A549 (cell line): ENCODE measurements around the gene OTUD3. TPM values are rescaled to one million over a fixed set of nuclear protein-coding genes. Genes with fewer than 3 reads are reported as not detected.

Experiments
- ATAC-seq, 2 experiments: fragments of 200-7000 bp in 1 of 2; fragments of >200 bp in 1 of 2; cut with Nextera tagmentation in 1 of 2; cut with Tn5 transposase in 1 of 2; 3 replicates each; pipeline versions ENCODE4 v1.8.0 to v1.9.1; 2018 to 2020; ENCODE audit warnings: mild to moderate bottlenecking in 1 of 2, moderate library complexity in 1 of 2
- CTCF ChIA-PET: fragments of 300-600 bp; sonication (Branson Sonifier 250); formaldehyde crosslinking; extraction: SDS; loops from one replicate; lab custom pipeline; 2021; ENCODE audit warnings: antibody characterized with exemption, inconsistent platforms; lab: Yijun Ruan, JAX
- POLR2A ChIA-PET: fragments of 350-600 bp; formaldehyde crosslinking; extraction: SDS; loops from one replicate; lab custom pipeline; 2021; ENCODE audit warnings: antibody characterized with exemption, inconsistent platforms; lab: Yijun Ruan, JAX
- DNase-seq, 2 experiments: peaks; one replicate each; pipeline versions ENCODE4 v3.0.0 to v3.0.0-alpha.2; 2011 to 2016; ENCODE audit warnings: low read depth in 1 of 2, low spot score in 1 of 2
- FAIRE-seq: peaks from 2 replicates; lab custom pipeline; 2011; peaks lifted over from hg19 to GRCh38; lab: Jason Lieb, UNC
- H3K27ac ChIP-seq, 2 experiments: fragments of >200 bp; sonication (Bioruptor Twin); formaldehyde crosslinking; 3 replicates each; pipeline ENCODE4 v1.5.1; 2016 to 2017
- H3K4me1 ChIP-seq: fragments of >200 bp; sonication (Bioruptor Twin); formaldehyde crosslinking; 3 replicates; pipeline ENCODE4 v1.6.1; 2016
- H3K4me2 ChIP-seq: fragments of >200 bp; sonication (Bioruptor Twin); formaldehyde crosslinking; 3 replicates; pipeline ENCODE4 v1.6.1; 2016
- H3K4me3 ChIP-seq: fragments of >200 bp; sonication (Bioruptor Twin); formaldehyde crosslinking; 3 replicates; pipeline ENCODE4 v1.5.1; 2016
- H3K9me3 ChIP-seq: fragments of >200 bp; sonication (Bioruptor Twin); formaldehyde crosslinking; 3 replicates; pipeline ENCODE4 v1.6.1; 2016
- ATOH8 ChIP-seq: fragments of 250-450 bp; sonication (Bioruptor Pico); IDR thresholded peaks from 2 replicates; pipeline ENCODE4 v1.5.0; 2020; ENCODE audit warnings: low read depth, mild to moderate bottlenecking, moderate library complexity
- BHLHE40 ChIP-seq: IDR thresholded peaks from 2 replicates; pipeline ENCODE4 v1.6.1; 2012; ENCODE audit warnings: low read depth, low read length, inconsistent platforms
- CBX2 ChIP-seq: fragments of 200-600 bp; sonication (generic); IDR thresholded peaks from 2 replicates; pipeline ENCODE4 v1.6.1; 2016; ENCODE audit warnings: low read depth, mild to moderate bottlenecking, borderline replicate concordance
- CHD2 ChIP-seq: fragments of 150-350 bp; IDR thresholded peaks from 2 replicates; pipeline ENCODE4 v1.6.1; 2014; ENCODE audit warnings: low read length; ENCODE audit not compliant: partially characterized antibody
- CTCF ChIP-seq: fragments of >200 bp; sonication (Bioruptor Twin); formaldehyde crosslinking; IDR thresholded peaks from 3 replicates; pipeline ENCODE4 v1.5.1; 2016
- EHF ChIP-seq: fragments of 250-450 bp; sonication (Bioruptor Pico); IDR thresholded peaks from 2 replicates; pipeline ENCODE4 v1.5.0; 2020; ENCODE audit warnings: mild to moderate bottlenecking
- ELK1 ChIP-seq: fragments of 150-350 bp; IDR thresholded peaks from 2 replicates; pipeline ENCODE4 v1.6.1; 2014; ENCODE audit warnings: low read depth, mild to moderate bottlenecking, low read length
- EP300 ChIP-seq, 2 experiments: fragments of >200 bp; sonication (Bioruptor Twin); formaldehyde crosslinking; IDR thresholded peaks; 2 replicates in 1 of 2; 3 replicates in 1 of 2; pipeline ENCODE4 v1.6.1; 2016 to 2017
- FOSL2 ChIP-seq, 2 experiments: fragments of 450-650 bp in 1 of 2; fragments of >200 bp in 1 of 2; sonication (Bioruptor Twin) in 1 of 2; formaldehyde crosslinking; IDR thresholded peaks; 2 replicates each; pipeline versions ENCODE4 v1.5.0 to v1.6.1; 2016 to 2020; ENCODE audit warnings: mild to moderate bottlenecking in 1 of 2, moderate library complexity in 1 of 2
- FOXS1 ChIP-seq: fragments of 250-450 bp; sonication (Bioruptor Pico); IDR thresholded peaks from 2 replicates; pipeline ENCODE4 v1.5.0; 2020; ENCODE audit warnings: mild to moderate bottlenecking, moderate library complexity
- GATA3 ChIP-seq: IDR thresholded peaks from 2 replicates; pipeline ENCODE4 v1.6.1; 2012; ENCODE audit warnings: borderline replicate concordance
- HMGXB4 ChIP-seq: fragments of 250-450 bp; sonication (Bioruptor Pico); IDR thresholded peaks from 2 replicates; pipeline ENCODE4 v1.5.0; 2021; ENCODE audit warnings: mild to moderate bottlenecking, moderate library complexity, borderline replicate concordance
- HOXA7 ChIP-seq: fragments of 250-450 bp; sonication (Bioruptor Pico); IDR thresholded peaks from 2 replicates; pipeline ENCODE4 v1.5.0; 2020; ENCODE audit warnings: mild to moderate bottlenecking, moderate library complexity
- HOXB13 ChIP-seq: fragments of 250-450 bp; sonication (Bioruptor Pico); IDR thresholded peaks from 2 replicates; pipeline ENCODE4 v1.5.0; 2020; ENCODE audit warnings: low read depth, mild to moderate bottlenecking, moderate library complexity
- JUN ChIP-seq, 2 experiments: fragments of >200 bp; sonication (Bioruptor Twin); formaldehyde crosslinking; IDR thresholded peaks; 2 replicates in 1 of 2; 3 replicates in 1 of 2; pipeline ENCODE4 v1.6.1; 2016 to 2017
- KDM5A ChIP-seq: fragments of 200-600 bp; sonication (generic); IDR thresholded peaks from 2 replicates; pipeline ENCODE4 v1.6.1; 2016; ENCODE audit warnings: antibody characterized with exemption, mild to moderate bottlenecking
- NPAS2 ChIP-seq: fragments of 250-450 bp; sonication (Bioruptor Pico); IDR thresholded peaks from 2 replicates; pipeline ENCODE4 v1.8.0; 2022; ENCODE audit warnings: mild to moderate bottlenecking, moderate library complexity, borderline replicate concordance
- NR3C1 ChIP-seq: fragments of >200 bp; sonication (Bioruptor Twin); formaldehyde crosslinking; IDR thresholded peaks from 3 replicates; pipeline ENCODE4 v1.6.1; 2017
- PHF8 ChIP-seq: fragments of 200-600 bp; sonication (generic); IDR thresholded peaks from 2 replicates; pipeline ENCODE4 v1.6.1; 2016; ENCODE audit warnings: low read depth, mild to moderate bottlenecking, antibody characterized with exemption, moderate library complexity, borderline replicate concordance
- POLR2A ChIP-seq: IDR thresholded peaks from 2 replicates; pipeline ENCODE4 v1.6.1; 2012; ENCODE audit warnings: mild to moderate bottlenecking, low read length
- POLR2AphosphoS2 ChIP-seq: conservative IDR thresholded peaks from 2 replicates; pipeline ENCODE4 v1.6.1; 2012; ENCODE audit warnings: low read length, improper control_type of control experiment, inconsistent platforms
- RAD21 ChIP-seq, 2 experiments: fragments of >200 bp in 1 of 2; sonication (Bioruptor Twin) in 1 of 2; formaldehyde crosslinking in 1 of 2; IDR thresholded peaks in 1 of 2; conservative IDR thresholded peaks in 1 of 2; 2 replicates in 1 of 2; 3 replicates in 1 of 2; pipeline ENCODE4 v1.6.1; 2012 to 2018; ENCODE audit warnings: inconsistent platforms in 1 of 2
- RFX5 ChIP-seq: fragments of 450-650 bp; IDR thresholded peaks from 2 replicates; pipeline ENCODE4 v1.7.1; 2014; ENCODE audit warnings: antibody characterized with exemption, mild to moderate bottlenecking, moderate library complexity
- TFCP2L1 ChIP-seq: fragments of 250-450 bp; sonication (Bioruptor Pico); IDR thresholded peaks from 2 replicates; pipeline ENCODE4 v1.5.0; 2021; ENCODE audit warnings: mild to moderate bottlenecking
- TP53 ChIP-seq: fragments of 250-450 bp; sonication (Bioruptor Pico); IDR thresholded peaks from 2 replicates; pipeline ENCODE4 v1.5.0; 2021; ENCODE audit warnings: mild to moderate bottlenecking, moderate library complexity
- USF2 ChIP-seq: fragments of 450-650 bp; IDR thresholded peaks from 2 replicates; pipeline ENCODE4 v1.6.1; 2014; ENCODE audit warnings: antibody characterized with exemption
- ZNF302 ChIP-seq: fragments of 250-450 bp; sonication (Bioruptor Pico); IDR thresholded peaks from 2 replicates; pipeline ENCODE4 v1.9.0; 2021; ENCODE audit warnings: inconsistent platforms, mild to moderate bottlenecking, moderate library complexity
- WGBS: methylation state at CpG from one replicate; pipeline ENCODE4 v1.1.6; 2017; ENCODE audit errors: missing lambda C conversion rate; 5-methylcytosine and 5-hydroxymethylcytosine counted together
- polyA plus RNA-seq, 4 experiments: library from polyadenylated mRNA; depleted of rRNA in 3 of 4; stranded (reverse); fragments of >200 nt; fragmentation: RNase III in 1 of 4; extraction: RNeasy Plus Mini Kit Qiagen cat#74134 plus additional on column Dnase treatment in 1 of 4; gene quantifications; 2 replicates in 3 of 4; 3 replicates in 1 of 4; pipeline ENCODE4 v1.2.3, GENCODE V29; 2011 to 2017

OTUD3 gene
- polyA plus RNA-seq, 2 of the 4 experiments (the other 2 are of a cell fraction), result 3.5 to 4.9 TPM

- Histone ChIP-seq H3K27ac (no peak within 1 kb of the TSS), H3K4me1 (no peaks in the 10 kb centered on the region), H3K4me3 (no peak within 1 kb of the TSS), H3K4me2 (no peak within 1 kb of the TSS), H3K9me3 (no peaks in the 10 kb centered on the region)
- ATAC-seq (no peak; a peak in 1 of 6 replicates), DNase-seq (no peak), FAIRE-seq (no peak)
- 63% methylated on average over 12 of the region's 14 CpGs for WGBS
- ChIA-PET POLR2A (no interaction called here), CTCF (interaction anchor here (9.8 kb wide), 1 partner anchor 229 kb away, joined by 125 read pairs; no protein-coding TSS in a partner anchor)
- TF ChIP-seq CHD2 (no peak), TP53 (CRISPR knock-in tag) (no peak), HOXB13 (no peak), USF2 (no peak), JUN (IDR thresholded peaks at IDR 0.05) (no peak), HOXA7 (no peak), POLR2A (no peak), CTCF (no peak), ATOH8 (CRISPR knock-in tag) (no peak), RAD21 (conservative IDR thresholded peaks at IDR 0.05 in 1 of 2, IDR thresholded peaks at IDR 0.05 in 1 of 2) (no peak), RFX5 (no peak), ELK1 (no peak), CBX2 (no peak)
These were observed 41.1 kb downstream of the OTUD3 start, which contains the start of gene PLA2G2E for GRCh38 chr1:19923137-19923952. TSS of gene PLA2G2E (minus strand) at chr1:19923617. CDS start at chr1:19923559, 58 bp downstream.

- POLR2A ChIA-PET, result no interaction called here
- 86% methylated on average over 10 of the region's 13 CpGs for WGBS
- no peaks in the 10 kb centered on the region for H3K9me3 ChIP-seq
- no peak for ATAC-seq
- H3K27ac ChIP-seq, result no peak overlapping the region
- no peak overlapping the region for H3K4me3 ChIP-seq
- no peak for TF ChIP-seq POLR2AphosphoS2
- TF ChIP-seq TP53 (CRISPR knock-in tag), result no peak
- TF ChIP-seq PHF8, result no peak
- TF ChIP-seq EP300 (IDR thresholded peaks at IDR 0.05), result no peak
- TF ChIP-seq CHD2, result no peak
- TF ChIP-seq NPAS2 (CRISPR knock-in tag), result no peak
- no peak for TF ChIP-seq ZNF302 (CRISPR knock-in tag)
- no peak for TF ChIP-seq HOXA7
- no peak for TF ChIP-seq EHF (CRISPR knock-in tag)
- TF ChIP-seq HMGXB4 (CRISPR knock-in tag), result no peak
- TF ChIP-seq RAD21 (conservative IDR thresholded peaks at IDR 0.05 in 1 of 2, IDR thresholded peaks at IDR 0.05 in 1 of 2), result no peak
- TF ChIP-seq KDM5A, result no peak
- TF ChIP-seq GATA3, result no peak
- TF ChIP-seq FOSL2 (IDR thresholded peaks at IDR 0.05), result no peak
- no peak for TF ChIP-seq FOSL2 (CRISPR knock-in tag; IDR thresholded peaks at IDR 0.05)
- no peak for TF ChIP-seq BHLHE40
- TF ChIP-seq TFCP2L1 (CRISPR knock-in tag), result no peak
- TF ChIP-seq FOXS1 (CRISPR knock-in tag), result no peak
- no peak for TF ChIP-seq NR3C1
- TF ChIP-seq HOXB13, result no peak
- no peak overlapping the region for H3K4me2 ChIP-seq
- no peak for FAIRE-seq
- H3K4me1 ChIP-seq, result no peaks in the 10 kb centered on the region
- no peak for DNase-seq
- CTCF ChIA-PET, result interaction anchor here (1.0 to 9.8 kb wide), 2 partner anchors 228 to 230 kb away, joined by 3 to 125 read pairs; no protein-coding TSS in a partner anchor
These were observed 41.8 kb downstream of the OTUD3 start for GRCh38 chr1:19923953-19924346.
